ENCODE data around the gene ELMOD3. TPM values are rescaled to one million over a fixed set of nuclear protein-coding genes. Genes with fewer than 3 reads are reported as not detected.

The ELMOD3 gene
- total RNA-seq, 1 experiment from 2014 or later = 9.7 TPM

DNA sequence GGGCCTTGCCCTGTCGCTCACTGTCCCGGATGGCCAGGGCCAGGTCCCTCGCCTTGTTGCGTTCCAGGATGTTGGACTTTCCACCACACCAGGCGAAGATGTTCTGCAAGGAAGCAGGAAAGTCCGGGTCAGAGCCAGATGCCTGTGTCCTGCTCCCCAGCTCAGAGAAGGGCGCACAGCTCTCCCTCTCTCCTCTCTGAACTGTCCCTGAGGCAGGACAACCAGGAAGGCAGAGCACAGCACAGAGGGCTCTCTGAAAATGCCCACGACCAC, 44.5 kb downstream of the ELMOD3 start:
- peaks cover 13% of the 10 kb centered on the region for H3K4me1 Mint-ChIP-seq

More for the DNA sequence above, 44.5 kb downstream of the ELMOD3 start:
- Mint-ChIP-seq H3K36me3 (peaks cover 50% of the 10 kb centered on the region), H3K27ac (no peak overlapping the region), H3K9me3 (peaks cover 4% of the 10 kb centered on the region; the same call in 1 of the 2 replicates), H3K4me3 (no peak overlapping the region), H3K27me3 (ENCODE audit: low read depth) (no peaks in the 10 kb centered on the region)
- POLR2A ChIA-PET = no interaction called here
- TF ChIP-seq, protein P1, sequence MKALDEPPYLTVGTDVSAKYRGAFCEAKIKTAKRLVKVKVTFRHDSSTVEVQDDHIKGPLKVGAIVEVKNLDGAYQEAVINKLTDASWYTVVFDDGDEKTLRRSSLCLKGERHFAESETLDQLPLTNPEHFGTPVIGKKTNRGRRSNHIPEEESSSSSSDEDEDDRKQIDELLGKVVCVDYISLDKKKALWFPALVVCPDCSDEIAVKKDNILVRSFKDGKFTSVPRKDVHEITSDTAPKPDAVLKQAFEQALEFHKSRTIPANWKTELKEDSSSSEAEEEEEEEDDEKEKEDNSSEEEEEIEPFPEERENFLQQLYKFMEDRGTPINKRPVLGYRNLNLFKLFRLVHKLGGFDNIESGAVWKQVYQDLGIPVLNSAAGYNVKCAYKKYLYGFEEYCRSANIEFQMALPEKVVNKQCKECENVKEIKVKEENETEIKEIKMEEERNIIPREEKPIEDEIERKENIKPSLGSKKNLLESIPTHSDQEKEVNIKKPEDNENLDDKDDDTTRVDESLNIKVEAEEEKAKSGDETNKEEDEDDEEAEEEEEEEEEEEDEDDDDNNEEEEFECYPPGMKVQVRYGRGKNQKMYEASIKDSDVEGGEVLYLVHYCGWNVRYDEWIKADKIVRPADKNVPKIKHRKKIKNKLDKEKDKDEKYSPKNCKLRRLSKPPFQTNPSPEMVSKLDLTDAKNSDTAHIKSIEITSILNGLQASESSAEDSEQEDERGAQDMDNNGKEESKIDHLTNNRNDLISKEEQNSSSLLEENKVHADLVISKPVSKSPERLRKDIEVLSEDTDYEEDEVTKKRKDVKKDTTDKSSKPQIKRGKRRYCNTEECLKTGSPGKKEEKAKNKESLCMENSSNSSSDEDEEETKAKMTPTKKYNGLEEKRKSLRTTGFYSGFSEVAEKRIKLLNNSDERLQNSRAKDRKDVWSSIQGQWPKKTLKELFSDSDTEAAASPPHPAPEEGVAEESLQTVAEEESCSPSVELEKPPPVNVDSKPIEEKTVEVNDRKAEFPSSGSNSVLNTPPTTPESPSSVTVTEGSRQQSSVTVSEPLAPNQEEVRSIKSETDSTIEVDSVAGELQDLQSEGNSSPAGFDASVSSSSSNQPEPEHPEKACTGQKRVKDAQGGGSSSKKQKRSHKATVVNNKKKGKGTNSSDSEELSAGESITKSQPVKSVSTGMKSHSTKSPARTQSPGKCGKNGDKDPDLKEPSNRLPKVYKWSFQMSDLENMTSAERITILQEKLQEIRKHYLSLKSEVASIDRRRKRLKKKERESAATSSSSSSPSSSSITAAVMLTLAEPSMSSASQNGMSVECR (CRISPR knock-in tag; IDR thresholded peaks at IDR 0.05; ENCODE audit: borderline replicate concordance) = no peak
- TF ChIP-seq TEAD4 (CRISPR knock-in tag; IDR thresholded peaks at IDR 0.05) (no peak), CBFB (CRISPR knock-in tag; IDR thresholded peaks at IDR 0.05; ENCODE audit: low read depth) (no peak), FOXJ3 (CRISPR knock-in tag; IDR thresholded peaks at IDR 0.05; ENCODE audit: borderline replicate concordance) (no peak), NR2C2 (CRISPR knock-in tag; IDR thresholded peaks at IDR 0.05) (no peak), ZNF423 (CRISPR knock-in tag; IDR thresholded peaks at IDR 0.05) (no peak)
- TF ChIP-seq, protein P2, sequence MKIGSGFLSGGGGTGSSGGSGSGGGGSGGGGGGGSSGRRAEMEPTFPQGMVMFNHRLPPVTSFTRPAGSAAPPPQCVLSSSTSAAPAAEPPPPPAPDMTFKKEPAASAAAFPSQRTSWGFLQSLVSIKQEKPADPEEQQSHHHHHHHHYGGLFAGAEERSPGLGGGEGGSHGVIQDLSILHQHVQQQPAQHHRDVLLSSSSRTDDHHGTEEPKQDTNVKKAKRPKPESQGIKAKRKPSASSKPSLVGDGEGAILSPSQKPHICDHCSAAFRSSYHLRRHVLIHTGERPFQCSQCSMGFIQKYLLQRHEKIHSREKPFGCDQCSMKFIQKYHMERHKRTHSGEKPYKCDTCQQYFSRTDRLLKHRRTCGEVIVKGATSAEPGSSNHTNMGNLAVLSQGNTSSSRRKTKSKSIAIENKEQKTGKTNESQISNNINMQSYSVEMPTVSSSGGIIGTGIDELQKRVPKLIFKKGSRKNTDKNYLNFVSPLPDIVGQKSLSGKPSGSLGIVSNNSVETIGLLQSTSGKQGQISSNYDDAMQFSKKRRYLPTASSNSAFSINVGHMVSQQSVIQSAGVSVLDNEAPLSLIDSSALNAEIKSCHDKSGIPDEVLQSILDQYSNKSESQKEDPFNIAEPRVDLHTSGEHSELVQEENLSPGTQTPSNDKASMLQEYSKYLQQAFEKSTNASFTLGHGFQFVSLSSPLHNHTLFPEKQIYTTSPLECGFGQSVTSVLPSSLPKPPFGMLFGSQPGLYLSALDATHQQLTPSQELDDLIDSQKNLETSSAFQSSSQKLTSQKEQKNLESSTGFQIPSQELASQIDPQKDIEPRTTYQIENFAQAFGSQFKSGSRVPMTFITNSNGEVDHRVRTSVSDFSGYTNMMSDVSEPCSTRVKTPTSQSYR (CRISPR knock-in tag; IDR thresholded peaks at IDR 0.05) = no peak
- TF ChIP-seq, protein P3, sequence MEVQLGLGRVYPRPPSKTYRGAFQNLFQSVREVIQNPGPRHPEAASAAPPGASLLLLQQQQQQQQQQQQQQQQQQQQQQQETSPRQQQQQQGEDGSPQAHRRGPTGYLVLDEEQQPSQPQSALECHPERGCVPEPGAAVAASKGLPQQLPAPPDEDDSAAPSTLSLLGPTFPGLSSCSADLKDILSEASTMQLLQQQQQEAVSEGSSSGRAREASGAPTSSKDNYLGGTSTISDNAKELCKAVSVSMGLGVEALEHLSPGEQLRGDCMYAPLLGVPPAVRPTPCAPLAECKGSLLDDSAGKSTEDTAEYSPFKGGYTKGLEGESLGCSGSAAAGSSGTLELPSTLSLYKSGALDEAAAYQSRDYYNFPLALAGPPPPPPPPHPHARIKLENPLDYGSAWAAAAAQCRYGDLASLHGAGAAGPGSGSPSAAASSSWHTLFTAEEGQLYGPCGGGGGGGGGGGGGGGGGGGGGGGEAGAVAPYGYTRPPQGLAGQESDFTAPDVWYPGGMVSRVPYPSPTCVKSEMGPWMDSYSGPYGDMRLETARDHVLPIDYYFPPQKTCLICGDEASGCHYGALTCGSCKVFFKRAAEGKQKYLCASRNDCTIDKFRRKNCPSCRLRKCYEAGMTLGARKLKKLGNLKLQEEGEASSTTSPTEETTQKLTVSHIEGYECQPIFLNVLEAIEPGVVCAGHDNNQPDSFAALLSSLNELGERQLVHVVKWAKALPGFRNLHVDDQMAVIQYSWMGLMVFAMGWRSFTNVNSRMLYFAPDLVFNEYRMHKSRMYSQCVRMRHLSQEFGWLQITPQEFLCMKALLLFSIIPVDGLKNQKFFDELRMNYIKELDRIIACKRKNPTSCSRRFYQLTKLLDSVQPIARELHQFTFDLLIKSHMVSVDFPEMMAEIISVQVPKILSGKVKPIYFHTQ (CRISPR knock-in tag; IDR thresholded peaks at IDR 0.05) = no peak
- TF ChIP-seq, protein P4, sequence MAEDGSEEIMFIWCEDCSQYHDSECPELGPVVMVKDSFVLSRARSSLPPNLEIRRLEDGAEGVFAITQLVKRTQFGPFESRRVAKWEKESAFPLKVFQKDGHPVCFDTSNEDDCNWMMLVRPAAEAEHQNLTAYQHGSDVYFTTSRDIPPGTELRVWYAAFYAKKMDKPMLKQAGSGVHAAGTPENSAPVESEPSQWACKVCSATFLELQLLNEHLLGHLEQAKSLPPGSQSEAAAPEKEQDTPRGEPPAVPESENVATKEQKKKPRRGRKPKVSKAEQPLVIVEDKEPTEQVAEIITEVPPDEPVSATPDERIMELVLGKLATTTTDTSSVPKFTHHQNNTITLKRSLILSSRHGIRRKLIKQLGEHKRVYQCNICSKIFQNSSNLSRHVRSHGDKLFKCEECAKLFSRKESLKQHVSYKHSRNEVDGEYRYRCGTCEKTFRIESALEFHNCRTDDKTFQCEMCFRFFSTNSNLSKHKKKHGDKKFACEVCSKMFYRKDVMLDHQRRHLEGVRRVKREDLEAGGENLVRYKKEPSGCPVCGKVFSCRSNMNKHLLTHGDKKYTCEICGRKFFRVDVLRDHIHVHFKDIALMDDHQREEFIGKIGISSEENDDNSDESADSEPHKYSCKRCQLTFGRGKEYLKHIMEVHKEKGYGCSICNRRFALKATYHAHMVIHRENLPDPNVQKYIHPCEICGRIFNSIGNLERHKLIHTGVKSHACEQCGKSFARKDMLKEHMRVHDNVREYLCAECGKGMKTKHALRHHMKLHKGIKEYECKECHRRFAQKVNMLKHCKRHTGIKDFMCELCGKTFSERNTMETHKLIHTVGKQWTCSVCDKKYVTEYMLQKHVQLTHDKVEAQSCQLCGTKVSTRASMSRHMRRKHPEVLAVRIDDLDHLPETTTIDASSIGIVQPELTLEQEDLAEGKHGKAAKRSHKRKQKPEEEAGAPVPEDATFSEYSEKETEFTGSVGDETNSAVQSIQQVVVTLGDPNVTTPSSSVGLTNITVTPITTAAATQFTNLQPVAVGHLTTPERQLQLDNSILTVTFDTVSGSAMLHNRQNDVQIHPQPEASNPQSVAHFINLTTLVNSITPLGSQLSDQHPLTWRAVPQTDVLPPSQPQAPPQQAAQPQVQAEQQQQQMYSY (CRISPR knock-in tag; IDR thresholded peaks at IDR 0.05) = no peak
- no peak for DNase-seq (ENCODE audit: low spot score)
- ATAC-seq = no peak
- CTCF ChIA-PET = no interaction called here
